ENCODE measurements around the gene RABL6.

DNA sequence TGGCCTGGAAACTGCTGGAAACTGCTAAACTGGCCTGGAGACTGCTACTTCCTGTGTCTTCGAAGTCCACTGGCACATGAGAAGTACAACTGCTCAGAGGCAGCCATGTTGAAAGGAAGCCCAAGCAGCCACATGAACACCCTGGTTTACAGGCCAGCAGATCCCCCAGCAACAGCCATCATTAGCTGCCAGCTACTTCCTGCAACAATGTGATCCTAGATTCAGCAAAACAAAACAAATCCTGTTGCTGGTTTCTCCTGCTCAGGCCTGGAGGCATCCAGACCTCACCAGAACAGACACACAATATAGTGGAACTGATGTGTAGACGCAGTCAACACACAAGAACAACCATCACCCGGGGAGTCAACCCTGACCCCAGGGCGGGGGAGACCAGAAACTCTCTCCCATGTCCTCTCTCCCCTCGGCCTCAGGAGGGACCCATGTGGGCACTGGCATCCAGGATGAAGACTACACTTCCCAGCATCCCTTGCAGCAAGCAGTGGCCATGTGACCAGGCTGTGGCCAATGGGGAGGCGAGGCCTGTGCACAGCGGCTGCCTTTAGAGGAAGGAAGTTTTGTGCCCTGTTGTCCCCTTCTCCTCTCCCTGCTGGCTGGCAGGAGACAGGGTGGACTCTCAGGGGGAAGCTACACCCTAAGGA lies 34.2 kb upstream of the RABL6 start:
- TF ChIP-seq POLR2AphosphoS5 (IDR thresholded peaks at IDR 0.05; ENCODE audit: low read depth) (no peak), GABPA (IDR thresholded peaks at IDR 0.05; ENCODE audit: low read depth) (no peak)
- TF ChIP-seq, protein P1, sequence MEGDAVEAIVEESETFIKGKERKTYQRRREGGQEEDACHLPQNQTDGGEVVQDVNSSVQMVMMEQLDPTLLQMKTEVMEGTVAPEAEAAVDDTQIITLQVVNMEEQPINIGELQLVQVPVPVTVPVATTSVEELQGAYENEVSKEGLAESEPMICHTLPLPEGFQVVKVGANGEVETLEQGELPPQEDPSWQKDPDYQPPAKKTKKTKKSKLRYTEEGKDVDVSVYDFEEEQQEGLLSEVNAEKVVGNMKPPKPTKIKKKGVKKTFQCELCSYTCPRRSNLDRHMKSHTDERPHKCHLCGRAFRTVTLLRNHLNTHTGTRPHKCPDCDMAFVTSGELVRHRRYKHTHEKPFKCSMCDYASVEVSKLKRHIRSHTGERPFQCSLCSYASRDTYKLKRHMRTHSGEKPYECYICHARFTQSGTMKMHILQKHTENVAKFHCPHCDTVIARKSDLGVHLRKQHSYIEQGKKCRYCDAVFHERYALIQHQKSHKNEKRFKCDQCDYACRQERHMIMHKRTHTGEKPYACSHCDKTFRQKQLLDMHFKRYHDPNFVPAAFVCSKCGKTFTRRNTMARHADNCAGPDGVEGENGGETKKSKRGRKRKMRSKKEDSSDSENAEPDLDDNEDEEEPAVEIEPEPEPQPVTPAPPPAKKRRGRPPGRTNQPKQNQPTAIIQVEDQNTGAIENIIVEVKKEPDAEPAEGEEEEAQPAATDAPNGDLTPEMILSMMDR (IDR thresholded peaks at IDR 0.05; ENCODE audit: insufficient read depth, low read length), result no peak
- TF ChIP-seq, protein P2, sequence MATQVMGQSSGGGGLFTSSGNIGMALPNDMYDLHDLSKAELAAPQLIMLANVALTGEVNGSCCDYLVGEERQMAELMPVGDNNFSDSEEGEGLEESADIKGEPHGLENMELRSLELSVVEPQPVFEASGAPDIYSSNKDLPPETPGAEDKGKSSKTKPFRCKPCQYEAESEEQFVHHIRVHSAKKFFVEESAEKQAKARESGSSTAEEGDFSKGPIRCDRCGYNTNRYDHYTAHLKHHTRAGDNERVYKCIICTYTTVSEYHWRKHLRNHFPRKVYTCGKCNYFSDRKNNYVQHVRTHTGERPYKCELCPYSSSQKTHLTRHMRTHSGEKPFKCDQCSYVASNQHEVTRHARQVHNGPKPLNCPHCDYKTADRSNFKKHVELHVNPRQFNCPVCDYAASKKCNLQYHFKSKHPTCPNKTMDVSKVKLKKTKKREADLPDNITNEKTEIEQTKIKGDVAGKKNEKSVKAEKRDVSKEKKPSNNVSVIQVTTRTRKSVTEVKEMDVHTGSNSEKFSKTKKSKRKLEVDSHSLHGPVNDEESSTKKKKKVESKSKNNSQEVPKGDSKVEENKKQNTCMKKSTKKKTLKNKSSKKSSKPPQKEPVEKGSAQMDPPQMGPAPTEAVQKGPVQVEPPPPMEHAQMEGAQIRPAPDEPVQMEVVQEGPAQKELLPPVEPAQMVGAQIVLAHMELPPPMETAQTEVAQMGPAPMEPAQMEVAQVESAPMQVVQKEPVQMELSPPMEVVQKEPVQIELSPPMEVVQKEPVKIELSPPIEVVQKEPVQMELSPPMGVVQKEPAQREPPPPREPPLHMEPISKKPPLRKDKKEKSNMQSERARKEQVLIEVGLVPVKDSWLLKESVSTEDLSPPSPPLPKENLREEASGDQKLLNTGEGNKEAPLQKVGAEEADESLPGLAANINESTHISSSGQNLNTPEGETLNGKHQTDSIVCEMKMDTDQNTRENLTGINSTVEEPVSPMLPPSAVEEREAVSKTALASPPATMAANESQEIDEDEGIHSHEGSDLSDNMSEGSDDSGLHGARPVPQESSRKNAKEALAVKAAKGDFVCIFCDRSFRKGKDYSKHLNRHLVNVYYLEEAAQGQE (IDR thresholded peaks at IDR 0.05; ENCODE audit: insufficient replicate concordance, low read depth), result no peak
